ENCODE results near the gene ST6GALNAC4. TPM values are rescaled to one million over a fixed set of nuclear protein-coding genes. Genes with fewer than 3 reads are reported as not detected.

The ST6GALNAC4 gene
- total RNA-seq, 1 experiment from 2014 or later, result 12.6 TPM

GRCh38 chr9:127912296-127912695, 4.5 kb downstream of the ST6GALNAC4 start:
- no peak for DNase-seq (ENCODE audit: low read depth)

GRCh38 chr9:127910613-127911205, 6.1 kb downstream of the ST6GALNAC4 start:
- peak; percentile 67 for DNase-seq (ENCODE audit: low read depth)

GRCh38 chr9:127909839-127910273, 7.0 kb downstream of the ST6GALNAC4 start:
- no peak for DNase-seq (ENCODE audit: low read depth)

- no peak for DNase-seq (ENCODE audit: low read depth)
Measured at GRCh38 chr9:127908660-127908926, 8.2 kb downstream of the ST6GALNAC4 start.

- DNase-seq (ENCODE audit: low read depth), result no peak
Measured at GRCh38 chr9:127907867-127908659, 8.8 kb downstream of the ST6GALNAC4 start.

GRCh38 chr9:127905788-127906191, 11.1 kb downstream of the ST6GALNAC4 start:
- DNase-seq (ENCODE audit: low read depth), result no peak

- no peak for DNase-seq (ENCODE audit: low read depth)
Measured at GRCh38 chr9:127905004-127905728, 11.7 kb downstream of the ST6GALNAC4 start.

- no peak for DNase-seq (ENCODE audit: low read depth)
Measured at GRCh38 chr9:127904561-127905003, 12.3 kb downstream of the ST6GALNAC4 start.

GRCh38 chr9:127903557-127904475, 13.0 kb downstream of the ST6GALNAC4 start:
- no peak for DNase-seq (ENCODE audit: low read depth)

GRCh38 chr9:127899128-127899943, 17.5 kb downstream of the ST6GALNAC4 start, which contains the start of gene ST6GALNAC6:
TSS of gene ST6GALNAC6 (minus strand) at chr9:127899603. CDS start at chr9:127897981, 1,622 bp downstream.
- DNase-seq (ENCODE audit: low read depth), result peak; percentile 73

GRCh38 chr9:127898433-127899127, 18.3 kb downstream of the ST6GALNAC4 start:
- peak; percentile 59 for DNase-seq (ENCODE audit: low read depth)

- DNase-seq (ENCODE audit: low read depth), result no peak
Measured at GRCh38 chr9:127897193-127897692, 19.6 kb downstream of the ST6GALNAC4 start.

GRCh38 chr9:127896395-127897192, 20.2 kb downstream of the ST6GALNAC4 start:
- DNase-seq (ENCODE audit: low read depth), result no peak

GRCh38 chr9:127895811-127896210, 21.0 kb downstream of the ST6GALNAC4 start:
- DNase-seq (ENCODE audit: low read depth), result no peak

- DNase-seq (ENCODE audit: low read depth), result no peak
Measured at GRCh38 chr9:127893392-127893791, 23.4 kb downstream of the ST6GALNAC4 start.

GRCh38 chr9:127892831-127893230, 24.0 kb downstream of the ST6GALNAC4 start:
- DNase-seq (ENCODE audit: low read depth), result no peak

- DNase-seq (ENCODE audit: low read depth), result no peak
Measured at GRCh38 chr9:127890053-127890452, 26.8 kb downstream of the ST6GALNAC4 start.

- no peak for DNase-seq (ENCODE audit: low read depth)
Measured at GRCh38 chr9:127887792-127888191, 29.0 kb downstream of the ST6GALNAC4 start.

- no peak for DNase-seq (ENCODE audit: low read depth)
Measured at GRCh38 chr9:127886401-127886972, 30.4 kb downstream of the ST6GALNAC4 start.
